Stimulated activated CD4-positive, alpha-beta T cell treated with anti-CD3 and anti-CD28 coated beads, TNF-alpha, amount 100 ng/mL, for 48 hours (primary cell): Measurements from ENCODE around the gene SUPT3H.

Experiments
- DNase-seq, 3 donors: peaks; one replicate each; pipeline ENCODE4 v3.0.0-alpha.2; 2020; ENCODE audit warnings: low read depth in 3 of 3

SUPT3H gene

GRCh38 chr6:44955145-44955544 lies 422.6 kb downstream of the SUPT3H start:
- no peak for DNase-seq

GRCh38 chr6:44954281-44954680 lies 423.5 kb downstream of the SUPT3H start:
- no peak for DNase-seq

- DNase-seq = no peak
Measured at GRCh38 chr6:44951253-44951747, 426.4 kb downstream of the SUPT3H start.

GRCh38 chr6:44949596-44950201 lies 428.0 kb downstream of the SUPT3H start:
- no peak for DNase-seq

- no peak for DNase-seq
Measured at GRCh38 chr6:44943541-44943940, 434.2 kb downstream of the SUPT3H start.

GRCh38 chr6:44942798-44943197 lies 434.9 kb downstream of the SUPT3H start:
- no peak for DNase-seq

GRCh38 chr6:44942201-44942600 lies 435.5 kb downstream of the SUPT3H start:
- DNase-seq = no peak

GRCh38 chr6:44940367-44940766 lies 437.4 kb downstream of the SUPT3H start:
- DNase-seq = no peak

- DNase-seq = no peak
Measured at GRCh38 chr6:44935693-44936300, 441.9 kb downstream of the SUPT3H start.

GRCh38 chr6:44933108-44933507 lies 444.6 kb downstream of the SUPT3H start:
- no peak for DNase-seq

- DNase-seq = no peak
Measured at GRCh38 chr6:44932651-44933091, 445.1 kb downstream of the SUPT3H start.

- no peak for DNase-seq
Measured at GRCh38 chr6:44931385-44931784, 446.3 kb downstream of the SUPT3H start.

GRCh38 chr6:44926556-44926955 lies 451.2 kb downstream of the SUPT3H start:
- DNase-seq = no peak

GRCh38 chr6:44925100-44925739 lies 452.5 kb downstream of the SUPT3H start:
- no peak for DNase-seq

- DNase-seq = no peak
Measured at GRCh38 chr6:44923444-44923843, 454.3 kb downstream of the SUPT3H start.

- no peak for DNase-seq
Measured at GRCh38 chr6:44921798-44922197, 455.9 kb downstream of the SUPT3H start.

- DNase-seq = no peak
Measured at GRCh38 chr6:44920952-44921491, 456.7 kb downstream of the SUPT3H start.

GRCh38 chr6:44918671-44919296 lies 458.9 kb downstream of the SUPT3H start:
- DNase-seq = no peak

- DNase-seq = no peak
Measured at GRCh38 chr6:44917430-44917829, 460.3 kb downstream of the SUPT3H start.

- no peak for DNase-seq
Measured at GRCh38 chr6:44915111-44915510, 462.6 kb downstream of the SUPT3H start.

GRCh38 chr6:44914141-44914540 lies 463.6 kb downstream of the SUPT3H start:
- DNase-seq = no peak

- no peak for DNase-seq
Measured at GRCh38 chr6:44906761-44907160, 471.0 kb downstream of the SUPT3H start.
